ENCODE results near the gene LIME1. TPM values are rescaled to one million over a fixed set of nuclear protein-coding genes. Genes with fewer than 3 reads are reported as not detected.

The LIME1 gene
- total and polyA plus RNA-seq, 2 of the 4 experiments (the other 2 are of a cell fraction), result 0.36 to 7.8 TPM

- CTCF ChIA-PET, result no interaction called here
- no peaks in the 10 kb centered on the region for H3K27me3 ChIP-seq (ENCODE audit: control insufficient read depth, insufficient read depth, low read length)
- H3K4me3 ChIP-seq (ENCODE audit: insufficient read depth, low read depth, low read length), result no peak overlapping the region
- peaks cover 22% of the 10 kb centered on the region for H3K4me1 ChIP-seq (ENCODE audit: control insufficient read depth, insufficient read depth, low read length)
- peak overlapping the region; percentile 91 to 92 for H4K8ac ChIP-seq (ENCODE audit: low read depth in 2 of 2, low read length in 2 of 2)
- dilution Hi-C loops (cut with HindIII; ENCODE audit: low sequenced_read_pairs, unreplicated experiment), result no loop called here
- peak overlapping the region; percentile 36; the same call in 1 of the 3 replicates for H2BK15ac ChIP-seq (ENCODE audit: low read depth, low read length)
- peaks cover 18% of the 10 kb centered on the region for H3K36me3 ChIP-seq (ENCODE audit: control insufficient read depth, insufficient read depth, low read length)
- DNase-seq (no peak), ATAC-seq (ENCODE audit: low read depth) (peak; percentile 27; the same call in 1 of the 2 replicates)
- peak overlapping the region; percentile 98 for H2BK5ac ChIP-seq (ENCODE audit: low read depth, low read length, poor library complexity, severe bottlenecking)
- H4K5ac ChIP-seq (ENCODE audit: low read depth, low read length), result peak overlapping the region; percentile 81
- POLR2A ChIA-PET (ENCODE audit: unreplicated experiment), result interaction anchor here (1.6 kb wide), 1 partner anchor 8 kb away, joined by 5 read pairs; the partner anchor contains the start of genes ARFRP1 and ZGPAT
- H3K9me1 ChIP-seq (ENCODE audit: insufficient read depth, low read length), result no peaks in the 10 kb centered on the region
- H2AK9ac ChIP-seq (replicated peaks; ENCODE audit: low read depth, low read length, poor library complexity), result peak overlapping the region; percentile 88
- H3K79me1 ChIP-seq (ENCODE audit: low read depth in 1 of 2, low read length in 2 of 2), result peaks cover 17 to 58% of the 10 kb centered on the region in 2 experiments; a peak in 3 of 4 replicates
- H2AK5ac ChIP-seq (ENCODE audit: low read depth, low read length), result peak overlapping the region; percentile 82
- H3K56ac ChIP-seq (ENCODE audit: extremely low read depth, insufficient read depth, low read length), result peak overlapping the region; percentile 31
- no peak overlapping the region for H3K9ac ChIP-seq (ENCODE audit: low read depth, low read length)
- in situ Hi-C loops (cut with MboI; ENCODE audit: low sequenced_read_pairs), result loop anchor here (10.0 kb wide), 1 partner anchor 165 kb away; the partner anchor contains the start of genes ABHD16B and TPD52L2
- H4K91ac ChIP-seq (ENCODE audit: insufficient read depth, low read depth, low read length), result peak overlapping the region; percentile 97
- H2AFZ ChIP-seq (replicated peaks; ENCODE audit: low read length, poor library complexity), result peak overlapping the region; percentile 73
- intact Hi-C loops (cut with micrococcal nuclease), result no loop called here
- H3K23ac ChIP-seq (ENCODE audit: low read depth, low read length), result no peak overlapping the region; the same call in 1 of the 2 replicates
- H3K9me3 ChIP-seq (ENCODE audit: control insufficient read depth, insufficient read depth, low read length), result no peaks in the 10 kb centered on the region
- H2BK20ac ChIP-seq (ENCODE audit: low read depth, low read length), result peak overlapping the region; percentile 58; the same call in 1 of the 2 replicates
- H3K27ac ChIP-seq (ENCODE audit: insufficient read depth, low read length), result peak overlapping the region; percentile 76
- H3K4ac ChIP-seq (ENCODE audit: low read depth, low read length), result peak overlapping the region; percentile 96
- H3K14ac ChIP-seq (replicated peaks; ENCODE audit: low read depth, low read length), result peak overlapping the region; percentile 30
- H3K4me2 ChIP-seq (ENCODE audit: low read depth, low read length), result peak overlapping the region; percentile 11; the same call in 1 of the 2 replicates
- no peaks in the 10 kb centered on the region for H4K20me1 ChIP-seq (ENCODE audit: insufficient read depth, low read length)
- peak overlapping the region; percentile 82 for H3K18ac ChIP-seq (ENCODE audit: low read depth, low read length)
- peak overlapping the region; percentile 65 for H2BK120ac ChIP-seq (ENCODE audit: low read depth, low read length)
- BruUV-seq (replicated peaks), result TSS peak; percentile 79
- 100% methylated on average over 2 of the region's 24 CpGs; no CpG with 5 or more reads in 1 of the 2 experiments for WGBS, 2 experiments (ENCODE audit: extremely low coverage in 2 of 2, insufficient read length in 1 of 2)
- TF ChIP-seq MAZ (IDR thresholded peaks at IDR 0.05; ENCODE audit: borderline replicate concordance, low read depth, low read length), result no peak
- TF ChIP-seq USF2 (IDR thresholded peaks at IDR 0.05; ENCODE audit: low read depth, low read length), result no peak
- TF ChIP-seq RFX5 (IDR thresholded peaks at IDR 0.05; ENCODE audit: low read depth, low read length), result no peak
- TF ChIP-seq NFE2L2 (IDR thresholded peaks at IDR 0.05; ENCODE audit: low read depth, low read length), result no peak
- no peak for TF ChIP-seq FOS (IDR thresholded peaks at IDR 0.05; ENCODE audit: low read depth, low read length)
- no peak for TF ChIP-seq MXI1 (IDR thresholded peaks at IDR 0.05; ENCODE audit: borderline replicate concordance, low read depth, low read length)
- no peak for TF ChIP-seq MAFK (IDR thresholded peaks at IDR 0.05; ENCODE audit: low read depth, low read length)
- no peak for TF ChIP-seq CEBPB (IDR thresholded peaks at IDR 0.05; ENCODE audit: low read depth, low read length)
- TF ChIP-seq RCOR1 (IDR thresholded peaks at IDR 0.05; ENCODE audit: insufficient replicate concordance, low read length), result no peak
- no peak for TF ChIP-seq SMC3 (IDR thresholded peaks at IDR 0.05; ENCODE audit: low read depth, low read length)
- no peak for TF ChIP-seq CTCF (conservative IDR thresholded peaks at IDR 0.05; ENCODE audit: low read depth, low read length)
- TF ChIP-seq POLR2A (IDR thresholded peaks at IDR 0.05; ENCODE audit: low read depth, low read length), result no peak
- no peak for TF ChIP-seq ELK1 (IDR thresholded peaks at IDR 0.05; ENCODE audit: borderline replicate concordance, low read depth, low read length)
- no peak for TF ChIP-seq RAD21 (IDR thresholded peaks at IDR 0.05; ENCODE audit: low read length)
Observed at GRCh38 chr20:63699466-63700198, 36.8 kb upstream of the LIME1 start.

Data from IMR-90 (cell line).